HepG2 (cell line): Measurements from ENCODE around the gene GLIS2. TPM values are rescaled to one million over a fixed set of nuclear protein-coding genes. Genes with fewer than 3 reads are reported as not detected.

Experiments used
- ATAC-seq: fragments of 200-7000 bp; cut with Tn5 transposase; 3 replicates; pipeline ENCODE4 v1.9.1; 2020; ENCODE audit warnings: mild to moderate bottlenecking, moderate library complexity
- BruUV-seq: library from RNA; stranded (reverse); fragments of 400-500 nt; replicated peaks from 2 replicates; lab custom pipeline; 2021; lab: Mats Ljungman, UMichigan
- CTCF ChIA-PET: fragments of 300-600 bp; formaldehyde crosslinking; extraction: SDS; loops from one replicate; lab custom pipeline; 2021; ENCODE audit warnings: low total read pairs, inconsistent platforms, low intra/inter-chr PET ratio; lab: Yijun Ruan, JAX
- POLR2A ChIA-PET: fragments of 350-600 bp; sonication (Branson Sonifier 250); formaldehyde crosslinking; loops from one replicate; lab custom pipeline; 2020; ENCODE audit warnings: antibody characterized with exemption, inconsistent platforms; lab: Yijun Ruan, JAX
- DNase-seq: peaks from one replicate; pipeline ENCODE4 v3.0.0-alpha.2; 2015; ENCODE audit warnings: low spot score
- FAIRE-seq: peaks from 3 replicates; lab custom pipeline; 2011; peaks lifted over from hg19 to GRCh38; lab: Jason Lieb, UNC
- H2AFZ ChIP-seq: one replicate; pipeline ENCODE4 v1.6.1; 2011; ENCODE audit warnings: low read length, inconsistent platforms
- H3K27ac ChIP-seq: fragments of 300-600 bp; 3 replicates; pipeline ENCODE4 v1.8.0; 2011; ENCODE audit warnings: mixed run types, mild to moderate bottlenecking, mixed read lengths, low read length, inconsistent platforms; ENCODE audit not compliant: insufficient read depth; ENCODE audit errors: extremely low read length
- H3K27me3 ChIP-seq, 2 experiments: fragments of 200-600 bp in 1 of 2; 2 replicates in 1 of 2; 3 replicates in 1 of 2; pipeline versions ENCODE4 v1.6.0 to v1.8.0; 2011; ENCODE audit warnings: low read length in 2 of 2, mild to moderate bottlenecking in 2 of 2, moderate library complexity in 2 of 2, inconsistent platforms in 1 of 2; ENCODE audit not compliant: insufficient read depth in 2 of 2, control insufficient read depth in 1 of 2
- H3K36me3 ChIP-seq, 2 experiments: fragments of 200-600 bp in 1 of 2; replicated peaks in 1 of 2; 2 replicates in 1 of 2; 3 replicates in 1 of 2; pipeline versions ENCODE4 v1.5.1 to v1.8.0; 2011; ENCODE audit warnings: low read length in 2 of 2, inconsistent platforms in 1 of 2; ENCODE audit not compliant: insufficient read depth in 2 of 2, control insufficient read depth in 1 of 2
- H3K4me1 ChIP-seq: 2 replicates; pipeline ENCODE4 v1.5.1; 2012; ENCODE audit warnings: low read length, inconsistent platforms; ENCODE audit not compliant: insufficient read depth
- H3K4me2 ChIP-seq: 2 replicates; pipeline ENCODE4 v1.6.0; 2011; ENCODE audit warnings: low read depth, low read length, inconsistent platforms
- H3K4me3 ChIP-seq, 3 experiments: fragments of 200-600 bp in 1 of 3; sonication (generic), shearing (Covaris generic) in 1 of 3; replicated peaks in 1 of 3; 2 replicates each; pipeline ENCODE4 v1.5.1; 2011 to 2016; ENCODE audit warnings: low read length in 3 of 3, inconsistent platforms in 2 of 3, low read depth in 2 of 3, mild to moderate bottlenecking in 2 of 3, control low read depth in 1 of 3, mixed read lengths in 1 of 3; ENCODE audit not compliant: insufficient read depth in 1 of 3
- H3K79me2 ChIP-seq: one replicate; pipeline ENCODE4 v1.6.1; 2011; ENCODE audit warnings: low read length, inconsistent platforms; ENCODE audit not compliant: insufficient read depth
- H3K9ac ChIP-seq: 2 replicates; pipeline ENCODE4 v1.6.0; 2011; ENCODE audit warnings: mild to moderate bottlenecking, low read depth, low read length, inconsistent platforms; ENCODE audit not compliant: insufficient read depth
- H3K9me3 ChIP-seq: 2 replicates; pipeline ENCODE4 v1.5.1; 2012; ENCODE audit warnings: mild to moderate bottlenecking, low read length
- H4K20me1 ChIP-seq: 2 replicates; pipeline ENCODE4 v1.6.0; 2011; ENCODE audit warnings: inconsistent platforms, mild to moderate bottlenecking, low read length, moderate library complexity; ENCODE audit not compliant: insufficient read depth
- AGO1 ChIP-seq: fragments of 200-400 bp; formaldehyde crosslinking; IDR thresholded peaks from 2 replicates; pipeline ENCODE4 v1.6.1; 2017; ENCODE audit warnings: mild to moderate bottlenecking, low read depth, low read length, moderate library complexity; ENCODE audit not compliant: poor library complexity, severe bottlenecking
- AGO2 ChIP-seq: fragments of 200-400 bp; formaldehyde crosslinking; optimal IDR thresholded peaks from 2 replicates; pipeline ENCODE3; 2017; ENCODE audit warnings: mild to moderate bottlenecking, low read depth, low read length, moderate library complexity
- ATAD3A ChIP-seq: sonication (generic); formaldehyde crosslinking; IDR thresholded peaks from 2 replicates; pipeline ENCODE4 v1.4.0; 2020; ENCODE audit warnings: missing genetic modification reagents
- CBFB ChIP-seq: sonication (generic); formaldehyde crosslinking; IDR thresholded peaks from 2 replicates; pipeline ENCODE4 v1.4.0; 2020; ENCODE audit warnings: missing genetic modification reagents
- CEBPB ChIP-seq: IDR thresholded peaks from 2 replicates; pipeline ENCODE4 v1.6.1; 2011; ENCODE audit warnings: low read depth, low read length, improper control_type of control experiment, borderline replicate concordance
- DPF2 ChIP-seq: sonication (generic); formaldehyde crosslinking; IDR thresholded peaks from 2 replicates; pipeline ENCODE4 v1.4.0; 2020; ENCODE audit warnings: mild to moderate bottlenecking, low read depth, missing genetic modification reagents, borderline replicate concordance
- HOXA7 ChIP-seq: sonication (generic); formaldehyde crosslinking; IDR thresholded peaks from 2 replicates; pipeline ENCODE4 v1.8.1; 2022; ENCODE audit warnings: mild to moderate bottlenecking, missing genetic modification reagents, moderate library complexity
- IKZF5 ChIP-seq: IDR thresholded peaks from 2 replicates; pipeline ENCODE4 v1.6.1; 2018; ENCODE audit warnings: missing genetic modification reagents, mild to moderate bottlenecking, missing compliant biosample characterization
- RBFOX2 ChIP-seq: fragments of 200-400 bp; formaldehyde crosslinking; IDR thresholded peaks from 2 replicates; pipeline ENCODE4 v1.6.1; 2017; ENCODE audit warnings: low read depth, mild to moderate bottlenecking, low read length
- WGBS: methylation state at CpG from one replicate; pipeline ENCODE4 v1.1.6; 2017; ENCODE audit warnings: low lambda C conversion rate; 5-methylcytosine and 5-hydroxymethylcytosine counted together
- in situ Hi-C: cut with HindIII; loops from 2 replicates; pipeline ENCODE4 v1.10.0; 2017; ENCODE audit warnings: low pct_unique_long_range_greater_than_20kb; ENCODE audit not compliant: extremely low pct_ligation_motif_present
- intact Hi-C: fragments of 100-400 bp; cut with micrococcal nuclease; formaldehyde crosslinking; loops from one replicate; pipeline ENCODE4 v1.10.0; 2022; ENCODE audit not compliant: unreplicated experiment
- polyA plus RNA-seq, 8 experiments: library from polyadenylated mRNA; depleted of rRNA in 3 of 8; stranded (reverse) in 7 of 8; unstranded in 1 of 8; fragments of >200 nt; fragmentation: Illumina TruSeq in 4 of 8; extraction: Trizol in 4 of 8; gene quantifications; 2 replicates each; pipeline versions ENCODE4 v1.2.1 to v1.2.3, GENCODE V29; 2011 to 2016; ENCODE audit warnings: low read depth in 4 of 8, missing spikeins in 1 of 8, mixed read lengths in 1 of 8; ENCODE audit not compliant: insufficient read depth in 1 of 8
- total RNA-seq, 5 experiments: library from RNA; depleted of rRNA; stranded (reverse); fragments of >200 nt; fragmentation: Illumina TruSeq; extraction: Trizol; gene quantifications; 2 replicates each; pipeline ENCODE4 v1.2.3, GENCODE V29; 2016; ENCODE audit warnings: low read depth in 1 of 5
- TF ChIP-seq, protein P1 (sequence below): sonication (generic); formaldehyde crosslinking; IDR thresholded peaks from 2 replicates; pipeline ENCODE4 v1.8.0; 2022; ENCODE audit warnings: low read depth, missing genetic modification reagents
- TF ChIP-seq, protein P2 (sequence below): sonication (generic); formaldehyde crosslinking; IDR thresholded peaks from 2 replicates; pipeline ENCODE4 v1.4.0; 2020; ENCODE audit warnings: mild to moderate bottlenecking, missing genetic modification reagents

The GLIS2 gene
- total and polyA plus RNA-seq, 2 of the 13 experiments (the other 11 are each of a cell fraction or from before 2014, with no cell fraction given): 0.28 to 0.29 TPM

GRCh38 chr16:4375717-4376116, 59.9 kb downstream of the GLIS2 start:
- Histone ChIP-seq H3K9me3 (no peaks in the 10 kb centered on the region), H3K27ac (no peak overlapping the region), H3K4me3 (no peak overlapping the region), H3K4me1 (peaks cover 85% of the 10 kb centered on the region), H2AFZ (no peak overlapping the region), H3K36me3 (peaks cover 2 to 4% of the 10 kb centered on the region in 2 experiments; a peak in 3 of 5 replicates), H3K4me2 (no peak overlapping the region), H3K9ac (no peak overlapping the region), H3K27me3 (no peaks in the 10 kb centered on the region), H4K20me1 (peaks cover 47% of the 10 kb centered on the region), H3K79me2 (peaks cover 57% of the 10 kb centered on the region)
- CTCF ChIA-PET: interaction anchor here (1.0 kb wide), 1 partner anchor 27 kb away, joined by 3 read pairs; no protein-coding TSS in a partner anchor
- POLR2A ChIA-PET: interaction anchor here (0.8 to 1.7 kb wide), 2 partner anchors 24 to 30 kb away, joined by 3 to 6 read pairs; no protein-coding TSS in a partner anchor
- ATAC-seq (no peak), FAIRE-seq (no peak), DNase-seq (no peak)
- in situ Hi-C loops: no loop called here
- no TSS peak for BruUV-seq
- intact Hi-C loops: no loop called here
- WGBS: 95% methylated on average over 11 of the region's 15 CpGs
- no peak for TF ChIP-seq DPF2
- TF ChIP-seq, protein P1, sequence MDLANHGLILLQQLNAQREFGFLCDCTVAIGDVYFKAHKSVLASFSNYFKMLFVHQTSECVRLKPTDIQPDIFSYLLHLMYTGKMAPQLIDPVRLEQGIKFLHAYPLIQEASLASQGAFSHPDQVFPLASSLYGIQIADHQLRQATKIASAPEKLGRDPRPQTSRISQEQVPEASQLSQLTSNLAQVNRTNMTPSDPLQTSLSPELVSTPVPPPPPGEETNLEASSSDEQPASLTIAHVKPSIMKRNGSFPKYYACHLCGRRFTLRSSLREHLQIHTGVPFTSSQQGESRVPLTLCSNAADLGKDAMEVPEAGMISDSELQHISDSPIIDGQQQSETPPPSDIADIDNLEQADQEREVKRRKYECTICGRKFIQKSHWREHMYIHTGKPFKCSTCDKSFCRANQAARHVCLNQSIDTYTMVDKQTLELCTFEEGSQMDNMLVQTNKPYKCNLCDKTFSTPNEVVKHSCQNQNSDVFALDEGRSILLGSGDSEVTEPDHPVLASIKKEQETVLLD (CRISPR knock-in tag): no peak

GRCh38 chr16:4376126-4376892, 60.4 kb downstream of the GLIS2 start:
- 95% methylated on average over 9 of the region's 31 CpGs for WGBS
- peaks cover 52% of the 10 kb centered on the region for H4K20me1 ChIP-seq
- no peak overlapping the region for H3K4me2 ChIP-seq
- intact Hi-C loops: no loop called here
- H3K27ac ChIP-seq: no peak overlapping the region
- CTCF ChIA-PET: no interaction called here
- H3K36me3 ChIP-seq: peaks cover 2 to 5% of the 10 kb centered on the region in 2 experiments; a peak in 3 of 5 replicates
- H2AFZ ChIP-seq: no peak overlapping the region
- no peak overlapping the region for H3K9ac ChIP-seq
- no TSS peak for BruUV-seq
- FAIRE-seq (no peak), DNase-seq (no peak), ATAC-seq (no peak)
- POLR2A ChIA-PET: no interaction called here
- no peaks in the 10 kb centered on the region for H3K9me3 ChIP-seq
- H3K27me3 ChIP-seq: no peaks in the 10 kb centered on the region
- H3K79me2 ChIP-seq: peaks cover 57% of the 10 kb centered on the region
- in situ Hi-C loops: no loop called here
- no peak overlapping the region for H3K4me3 ChIP-seq
- peaks cover 79% of the 10 kb centered on the region for H3K4me1 ChIP-seq
- TF ChIP-seq, protein P2, sequence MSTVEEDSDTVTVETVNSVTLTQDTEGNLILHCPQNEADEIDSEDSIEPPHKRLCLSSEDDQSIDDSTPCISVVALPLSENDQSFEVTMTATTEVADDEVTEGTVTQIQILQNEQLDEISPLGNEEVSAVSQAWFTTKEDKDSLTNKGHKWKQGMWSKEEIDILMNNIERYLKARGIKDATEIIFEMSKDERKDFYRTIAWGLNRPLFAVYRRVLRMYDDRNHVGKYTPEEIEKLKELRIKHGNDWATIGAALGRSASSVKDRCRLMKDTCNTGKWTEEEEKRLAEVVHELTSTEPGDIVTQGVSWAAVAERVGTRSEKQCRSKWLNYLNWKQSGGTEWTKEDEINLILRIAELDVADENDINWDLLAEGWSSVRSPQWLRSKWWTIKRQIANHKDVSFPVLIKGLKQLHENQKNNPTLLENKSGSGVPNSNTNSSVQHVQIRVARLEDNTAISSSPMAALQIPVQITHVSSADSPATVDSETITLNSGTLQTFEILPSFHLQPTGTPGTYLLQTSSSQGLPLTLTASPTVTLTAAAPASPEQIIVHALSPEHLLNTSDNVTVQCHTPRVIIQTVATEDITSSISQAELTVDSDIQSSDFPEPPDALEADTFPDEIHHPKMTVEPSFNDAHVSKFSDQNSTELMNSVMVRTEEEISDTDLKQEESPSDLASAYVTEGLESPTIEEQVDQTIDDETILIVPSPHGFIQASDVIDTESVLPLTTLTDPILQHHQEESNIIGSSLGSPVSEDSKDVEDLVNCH (CRISPR knock-in tag): no peak
- peak; percentile 73 for TF ChIP-seq AGO2
- no peak for TF ChIP-seq ATAD3A
- TF ChIP-seq CBFB (CRISPR knock-in tag): no peak
- TF ChIP-seq CEBPB: no peak
- TF ChIP-seq IKZF5 (CRISPR knock-in tag): no peak
- peak; percentile 76 for TF ChIP-seq RBFOX2
- TF ChIP-seq HOXA7 (CRISPR knock-in tag): no peak
- peak; percentile 35 for TF ChIP-seq AGO1
